ENCODE results near the gene PALM3.

The PALM3 gene

GRCh38 chr19:14103310-14103709 lies 41.4 kb upstream of the PALM3 start:
- in situ Hi-C loops (cut with HindIII; ENCODE audit: low sequenced_read_pairs): no loop called here
- TF ChIP-seq, protein P1, sequence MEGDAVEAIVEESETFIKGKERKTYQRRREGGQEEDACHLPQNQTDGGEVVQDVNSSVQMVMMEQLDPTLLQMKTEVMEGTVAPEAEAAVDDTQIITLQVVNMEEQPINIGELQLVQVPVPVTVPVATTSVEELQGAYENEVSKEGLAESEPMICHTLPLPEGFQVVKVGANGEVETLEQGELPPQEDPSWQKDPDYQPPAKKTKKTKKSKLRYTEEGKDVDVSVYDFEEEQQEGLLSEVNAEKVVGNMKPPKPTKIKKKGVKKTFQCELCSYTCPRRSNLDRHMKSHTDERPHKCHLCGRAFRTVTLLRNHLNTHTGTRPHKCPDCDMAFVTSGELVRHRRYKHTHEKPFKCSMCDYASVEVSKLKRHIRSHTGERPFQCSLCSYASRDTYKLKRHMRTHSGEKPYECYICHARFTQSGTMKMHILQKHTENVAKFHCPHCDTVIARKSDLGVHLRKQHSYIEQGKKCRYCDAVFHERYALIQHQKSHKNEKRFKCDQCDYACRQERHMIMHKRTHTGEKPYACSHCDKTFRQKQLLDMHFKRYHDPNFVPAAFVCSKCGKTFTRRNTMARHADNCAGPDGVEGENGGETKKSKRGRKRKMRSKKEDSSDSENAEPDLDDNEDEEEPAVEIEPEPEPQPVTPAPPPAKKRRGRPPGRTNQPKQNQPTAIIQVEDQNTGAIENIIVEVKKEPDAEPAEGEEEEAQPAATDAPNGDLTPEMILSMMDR (IDR thresholded peaks at IDR 0.05; ENCODE audit: low read depth, low read length, missing control alignments): no peak
- no peak overlapping the region for H3K4me3 ChIP-seq (ENCODE audit: low read depth, low read length)
- DNase-seq (ENCODE audit: low read depth): no peak

DNA sequence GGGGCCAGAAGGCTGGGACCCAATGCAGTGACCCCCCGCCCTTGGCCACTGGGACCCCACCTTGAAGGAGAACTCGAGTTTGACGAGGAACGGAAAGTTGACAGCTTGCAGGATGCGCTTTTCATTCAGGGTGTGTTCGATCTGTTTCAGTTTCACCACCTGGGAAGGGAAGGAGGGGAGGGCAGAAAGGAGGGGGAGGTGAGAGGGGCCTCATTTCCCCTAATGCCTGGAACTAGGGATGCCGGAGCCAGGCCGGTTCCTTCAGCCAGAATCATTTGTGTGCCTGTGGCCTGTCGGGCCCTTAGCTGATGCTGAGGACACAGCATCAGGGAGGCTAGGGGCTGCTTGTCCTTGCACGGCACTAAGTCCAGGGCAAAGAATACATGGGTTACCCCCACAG lies 40.9 kb upstream of the PALM3 start:
- H3K4me3 ChIP-seq (ENCODE audit: low read depth, low read length): no peak overlapping the region
- TF ChIP-seq, protein P1 (IDR thresholded peaks at IDR 0.05; ENCODE audit: low read depth, low read length, missing control alignments): no peak
- in situ Hi-C loops (cut with HindIII; ENCODE audit: low sequenced_read_pairs): no loop called here
- DNase-seq (ENCODE audit: low read depth): no peak

- in situ Hi-C loops (cut with HindIII; ENCODE audit: low sequenced_read_pairs): no loop called here
Observed at GRCh38 chr19:14102102-14102696, 40.3 kb upstream of the PALM3 start.

GRCh38 chr19:14101003-14101545 lies 39.2 kb upstream of the PALM3 start:
- in situ Hi-C loops (cut with HindIII; ENCODE audit: low sequenced_read_pairs): no loop called here
- H3K4me3 ChIP-seq (ENCODE audit: low read depth, low read length): no peak overlapping the region
- DNase-seq (ENCODE audit: low read depth): no peak
- TF ChIP-seq, protein P1 (IDR thresholded peaks at IDR 0.05; ENCODE audit: low read depth, low read length, missing control alignments): no peak

More at GRCh38 chr19:14102102-14102696, 40.3 kb upstream of the PALM3 start:
- H3K4me3 ChIP-seq (ENCODE audit: low read depth, low read length): no peak overlapping the region
- DNase-seq (ENCODE audit: low read depth): no peak
- TF ChIP-seq, protein P1 (IDR thresholded peaks at IDR 0.05; ENCODE audit: low read depth, low read length, missing control alignments): no peak

GRCh38 chr19:14097532-14098151 lies 35.8 kb upstream of the PALM3 start:
- in situ Hi-C loops (cut with HindIII; ENCODE audit: low sequenced_read_pairs): no loop called here
- TF ChIP-seq, protein P1 (IDR thresholded peaks at IDR 0.05; ENCODE audit: low read depth, low read length, missing control alignments): peak; percentile 24
- DNase-seq (ENCODE audit: low read depth): no peak
- no peak overlapping the region for H3K4me3 ChIP-seq (ENCODE audit: low read depth, low read length)

- TF ChIP-seq, protein P1 (IDR thresholded peaks at IDR 0.05; ENCODE audit: low read depth, low read length, missing control alignments): peak; percentile 11
- no peak for DNase-seq (ENCODE audit: low read depth)
- no peak overlapping the region for H3K4me3 ChIP-seq (ENCODE audit: low read depth, low read length)
- in situ Hi-C loops (cut with HindIII; ENCODE audit: low sequenced_read_pairs): no loop called here
Observed at GRCh38 chr19:14096272-14096992, 34.6 kb upstream of the PALM3 start.
